ENCODE results near the gene IL27RA.

- TF ChIP-seq ZNF274 (IDR thresholded peaks at IDR 0.05; ENCODE audit: low read depth, low read length) (no peak), YY1 (IDR thresholded peaks at IDR 0.05; ENCODE audit: insufficient read depth, insufficient read length) (no peak), SUZ12 (IDR thresholded peaks at IDR 0.05; ENCODE audit: extremely low read depth, insufficient read depth, insufficient read length) (no peak)
Measured at GRCh38 chr19:14096272-14096992, 64.9 kb downstream of the IL27RA start.

Measured in NT2/D1 (cell line).